ENCODE results near the gene SYT6.

DNA sequence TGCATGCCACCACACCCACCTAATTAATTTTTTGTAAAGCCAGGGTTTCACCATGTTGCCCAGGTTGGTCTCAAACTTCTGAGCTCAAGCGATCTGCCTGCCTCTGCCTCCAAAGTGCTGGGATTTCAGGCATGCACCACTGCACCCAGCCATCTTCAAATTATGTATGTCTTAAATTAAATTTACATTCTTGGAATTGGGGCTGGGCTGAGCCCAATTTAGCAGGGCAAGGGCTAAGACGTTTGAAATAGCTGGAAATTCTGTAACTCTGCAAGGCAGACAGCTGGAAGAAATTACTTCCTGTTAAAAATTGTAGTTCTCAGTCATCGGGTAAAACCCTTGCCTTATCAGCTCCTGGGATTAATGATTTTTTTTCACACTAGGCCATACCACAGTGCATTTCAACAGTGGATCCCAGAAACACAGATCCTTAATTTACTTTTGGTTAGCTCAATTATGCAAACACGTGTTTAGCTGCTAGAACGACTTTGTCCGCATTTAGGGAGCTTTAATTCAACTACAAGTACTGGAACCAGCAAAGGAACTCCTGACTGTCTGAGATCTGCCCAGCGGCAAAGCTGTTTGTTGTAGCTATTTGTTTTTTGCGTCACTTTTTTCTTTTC, 91.1 kb downstream of the SYT6 start:
- TF ChIP-seq, protein P1, sequence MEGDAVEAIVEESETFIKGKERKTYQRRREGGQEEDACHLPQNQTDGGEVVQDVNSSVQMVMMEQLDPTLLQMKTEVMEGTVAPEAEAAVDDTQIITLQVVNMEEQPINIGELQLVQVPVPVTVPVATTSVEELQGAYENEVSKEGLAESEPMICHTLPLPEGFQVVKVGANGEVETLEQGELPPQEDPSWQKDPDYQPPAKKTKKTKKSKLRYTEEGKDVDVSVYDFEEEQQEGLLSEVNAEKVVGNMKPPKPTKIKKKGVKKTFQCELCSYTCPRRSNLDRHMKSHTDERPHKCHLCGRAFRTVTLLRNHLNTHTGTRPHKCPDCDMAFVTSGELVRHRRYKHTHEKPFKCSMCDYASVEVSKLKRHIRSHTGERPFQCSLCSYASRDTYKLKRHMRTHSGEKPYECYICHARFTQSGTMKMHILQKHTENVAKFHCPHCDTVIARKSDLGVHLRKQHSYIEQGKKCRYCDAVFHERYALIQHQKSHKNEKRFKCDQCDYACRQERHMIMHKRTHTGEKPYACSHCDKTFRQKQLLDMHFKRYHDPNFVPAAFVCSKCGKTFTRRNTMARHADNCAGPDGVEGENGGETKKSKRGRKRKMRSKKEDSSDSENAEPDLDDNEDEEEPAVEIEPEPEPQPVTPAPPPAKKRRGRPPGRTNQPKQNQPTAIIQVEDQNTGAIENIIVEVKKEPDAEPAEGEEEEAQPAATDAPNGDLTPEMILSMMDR (conservative IDR thresholded peaks at IDR 0.05 in 1 of 2, IDR thresholded peaks at IDR 0.05 in 1 of 2; ENCODE audit: low read depth in 1 of 2, low read length in 2 of 2), result no peak
- no peak for TF ChIP-seq EZH2 (IDR thresholded peaks at IDR 0.05; ENCODE audit: low read length, missing control alignments)
